Measurements from ENCODE around the gene FRMPD2.
"Not testable (repeated sequence)": the region's sequence is repeated elsewhere in the genome, so short reads cannot be mapped to it uniquely, and the experiment has no call there.

FRMPD2 gene

DNA sequence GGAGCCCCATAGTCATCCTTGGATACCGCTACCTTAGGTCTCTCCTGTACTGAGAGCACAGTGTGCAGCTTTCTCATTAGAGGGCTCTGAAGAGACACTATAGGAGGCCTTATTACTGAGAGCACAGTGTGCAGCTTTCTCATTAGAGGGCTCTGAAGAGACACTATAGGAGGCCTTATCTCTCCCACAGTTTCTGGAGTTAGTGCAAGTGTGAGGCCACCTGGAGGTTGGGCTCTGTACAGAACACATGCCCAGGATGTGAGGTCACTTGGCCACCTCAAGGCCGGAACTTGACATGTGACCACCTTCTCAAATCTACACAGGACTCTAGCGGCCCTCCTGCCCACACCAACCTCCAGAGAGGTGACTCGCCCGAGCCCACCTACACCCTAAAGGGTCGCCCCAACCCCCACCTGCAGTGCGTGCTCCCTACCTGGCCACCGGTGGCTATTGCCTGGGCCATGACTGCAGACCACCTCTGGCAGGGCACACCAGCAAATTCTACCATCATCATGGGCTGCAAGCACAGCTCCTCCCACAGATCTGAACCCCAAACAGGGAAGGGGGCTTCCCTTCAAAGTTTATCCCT is 24.6 kb downstream of the FRMPD2 start:
- no peak for DNase-seq

GRCh38 chr10:48249004-48249762 is 25.3 kb downstream of the FRMPD2 start:
- DNase-seq = no peak

GRCh38 chr10:48248462-48248861 is 26.0 kb downstream of the FRMPD2 start:
- no peak for DNase-seq

DNA sequence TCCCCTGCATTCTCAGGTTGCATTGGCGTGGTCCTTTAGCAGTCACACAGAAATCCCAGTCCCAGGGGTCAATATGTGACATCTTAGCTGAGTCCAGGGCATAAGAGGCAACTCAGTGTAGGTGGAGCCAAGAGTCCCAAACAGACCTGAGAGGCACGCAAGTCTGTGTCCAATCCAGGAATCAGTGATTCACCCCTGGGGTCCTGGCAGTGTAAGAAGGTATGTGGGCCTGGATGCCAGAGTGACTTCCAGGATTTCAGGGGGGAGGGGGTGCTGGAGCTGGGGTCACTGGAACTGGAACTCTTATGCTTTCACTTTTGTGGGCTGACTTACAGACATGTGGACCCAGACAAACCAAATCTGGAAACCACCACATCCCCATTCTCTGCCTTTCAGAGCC is 26.8 kb downstream of the FRMPD2 start:
- DNase-seq = no peak

- DNase-seq = no peak
Observed at GRCh38 chr10:48246501-48246900, 28.0 kb downstream of the FRMPD2 start.

DNA sequence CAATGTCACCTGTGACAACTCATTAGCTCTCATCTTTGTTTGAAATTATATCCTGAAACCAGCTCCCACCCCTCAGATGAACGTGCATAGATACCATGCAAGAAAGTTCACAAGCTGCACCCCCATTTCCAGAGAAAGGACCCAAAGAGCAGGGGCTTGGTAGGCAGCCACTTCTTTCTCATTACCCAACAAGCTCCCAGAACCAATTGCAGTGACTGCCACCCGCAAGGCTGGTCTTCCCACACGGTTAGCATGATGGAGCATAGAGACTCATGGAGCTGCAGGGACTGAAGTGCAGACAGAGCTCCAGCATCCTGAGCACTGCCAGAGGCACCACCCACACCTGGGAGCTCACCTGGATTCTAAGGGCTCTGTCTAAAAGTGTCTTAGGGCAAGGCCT is 28.5 kb downstream of the FRMPD2 start:
- no peak for DNase-seq

- not testable (repeated sequence) for DNase-seq
Observed at GRCh38 chr10:48243921-48244320, 30.6 kb downstream of the FRMPD2 start.

GRCh38 chr10:48243487-48243886 is 31.0 kb downstream of the FRMPD2 start:
- DNase-seq = no peak

- DNase-seq = no peak
Observed at GRCh38 chr10:48242171-48242904, 32.2 kb downstream of the FRMPD2 start.

GRCh38 chr10:48241332-48241731 is 33.2 kb downstream of the FRMPD2 start:
- DNase-seq = no peak

DNA sequence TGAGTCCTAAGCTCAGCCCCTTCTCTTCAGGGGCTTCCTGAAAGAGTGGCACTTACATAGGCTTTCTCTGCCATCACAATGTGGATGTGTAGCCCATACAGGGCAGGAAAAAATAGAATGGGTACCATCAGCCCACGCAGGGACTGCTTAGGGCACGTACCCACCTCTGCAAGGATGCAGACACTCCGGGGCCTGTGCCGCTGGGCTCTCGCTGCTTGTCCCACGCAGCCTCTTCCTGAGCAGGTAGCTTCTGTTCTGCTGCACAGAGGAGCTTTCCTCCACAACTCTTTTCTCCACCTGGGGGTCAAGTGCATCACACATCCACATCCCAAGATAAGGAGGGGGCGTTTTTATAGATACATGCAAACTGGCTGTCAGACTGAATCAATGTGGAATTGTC is 34.3 kb downstream of the FRMPD2 start:
- no peak for DNase-seq

- no peak for DNase-seq
Observed at GRCh38 chr10:48239618-48240017, 34.9 kb downstream of the FRMPD2 start.

DNA sequence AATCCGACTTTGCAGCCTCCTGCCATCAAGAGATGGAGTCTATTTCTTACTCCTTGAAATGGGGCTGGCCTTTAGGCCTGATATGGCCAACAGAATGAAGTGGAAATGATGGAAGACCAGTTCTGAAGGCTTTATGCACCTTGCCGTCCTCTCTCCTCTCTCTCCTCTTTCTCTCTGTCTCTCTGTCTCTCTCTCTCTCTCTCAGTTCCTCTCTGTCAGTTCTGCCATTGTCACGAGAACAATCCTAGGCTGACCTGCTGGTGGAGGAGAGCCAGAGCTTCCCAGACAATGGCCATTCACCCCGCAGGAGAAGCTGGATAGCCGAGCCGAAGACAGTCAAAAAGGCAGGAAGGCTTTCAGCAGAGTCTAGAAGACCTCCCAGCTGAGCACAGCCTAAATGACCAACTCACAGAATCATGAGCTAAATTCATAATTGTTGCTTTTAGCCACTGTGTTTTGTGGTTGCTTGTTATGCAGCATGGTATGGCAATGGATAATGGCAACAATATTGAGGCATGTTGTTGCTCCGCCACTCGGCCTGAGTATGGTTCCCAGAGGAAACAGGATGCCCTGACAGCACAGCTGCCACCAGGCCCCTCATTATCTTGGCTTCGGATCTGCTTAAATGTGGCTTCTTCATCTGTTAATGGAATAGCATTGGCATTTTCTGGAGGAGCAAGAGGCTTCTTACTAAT is 35.5 kb downstream of the FRMPD2 start:
- no peak for DNase-seq

DNA sequence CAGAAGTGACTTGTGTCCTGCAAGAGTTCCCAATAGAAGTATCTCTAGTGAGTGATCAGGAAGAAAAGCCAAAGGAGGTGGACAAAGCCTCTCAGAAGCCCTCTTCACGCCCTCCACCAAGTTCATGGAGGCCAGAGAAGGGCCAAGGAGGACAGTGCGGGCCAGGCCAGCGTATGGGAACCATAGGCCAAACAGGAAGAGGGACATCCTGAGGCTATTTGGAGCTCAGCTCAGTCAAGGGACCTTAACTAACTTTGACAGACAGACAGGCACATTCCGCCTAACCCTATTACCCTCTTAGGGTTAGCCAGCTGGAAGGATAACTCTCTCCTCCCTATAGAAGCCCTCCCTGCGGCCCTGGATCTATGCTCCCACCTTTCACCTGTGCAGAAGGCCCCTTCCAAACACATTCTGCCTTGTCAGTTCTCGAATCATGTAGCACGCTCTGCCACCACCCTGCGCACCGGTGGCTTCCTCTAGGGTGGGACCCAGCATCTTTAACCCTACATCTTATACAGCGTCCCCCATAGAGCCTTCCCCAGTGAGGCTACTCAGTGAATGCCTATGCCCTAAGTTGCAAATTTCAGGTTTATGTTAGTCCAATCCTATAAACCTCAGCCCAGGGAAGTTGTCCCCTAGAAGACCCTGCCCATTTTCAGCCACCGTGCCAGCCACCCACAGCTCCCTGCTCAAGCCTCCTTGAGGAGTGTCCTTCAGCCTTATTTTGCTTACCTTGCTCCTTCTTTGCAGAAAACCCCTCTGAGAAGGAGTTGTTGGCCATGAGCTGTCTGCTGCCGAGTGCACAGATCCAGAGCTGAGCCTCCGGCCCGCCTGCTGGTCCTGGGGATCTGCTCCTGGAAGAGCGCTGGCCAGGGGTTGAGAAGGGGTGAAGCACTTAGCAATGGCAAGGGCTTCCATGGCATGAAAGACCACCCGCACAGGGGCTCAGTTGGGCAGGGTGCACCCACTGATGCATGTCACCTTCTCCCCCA is 36.9 kb downstream of the FRMPD2 start:
- no peak for DNase-seq

DNA sequence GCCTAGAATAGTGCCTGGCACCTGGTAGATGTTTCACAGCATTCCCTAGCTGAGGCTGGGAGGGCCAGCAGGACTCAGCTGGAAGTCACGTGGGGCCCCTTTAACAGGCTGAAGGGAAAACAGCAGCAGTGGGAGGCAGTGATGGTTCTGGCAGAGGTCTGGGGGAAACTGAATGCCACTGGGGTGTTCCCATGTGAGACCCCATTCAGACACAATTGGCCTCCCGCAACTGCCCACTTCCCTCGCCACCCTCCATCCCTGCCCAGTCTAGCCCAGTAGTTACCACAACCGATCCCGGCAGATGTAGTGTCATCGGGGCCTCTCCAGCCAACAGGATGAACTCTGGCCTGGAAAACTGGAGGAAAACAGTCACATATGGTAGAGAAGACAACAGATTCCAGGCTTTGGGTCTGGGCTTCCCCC is 38.3 kb downstream of the FRMPD2 start:
- no peak for DNase-seq

GRCh38 chr10:48235501-48235900 is 39.0 kb downstream of the FRMPD2 start:
- DNase-seq = no peak

- no peak for DNase-seq
Observed at GRCh38 chr10:48234787-48235186, 39.7 kb downstream of the FRMPD2 start.

DNA sequence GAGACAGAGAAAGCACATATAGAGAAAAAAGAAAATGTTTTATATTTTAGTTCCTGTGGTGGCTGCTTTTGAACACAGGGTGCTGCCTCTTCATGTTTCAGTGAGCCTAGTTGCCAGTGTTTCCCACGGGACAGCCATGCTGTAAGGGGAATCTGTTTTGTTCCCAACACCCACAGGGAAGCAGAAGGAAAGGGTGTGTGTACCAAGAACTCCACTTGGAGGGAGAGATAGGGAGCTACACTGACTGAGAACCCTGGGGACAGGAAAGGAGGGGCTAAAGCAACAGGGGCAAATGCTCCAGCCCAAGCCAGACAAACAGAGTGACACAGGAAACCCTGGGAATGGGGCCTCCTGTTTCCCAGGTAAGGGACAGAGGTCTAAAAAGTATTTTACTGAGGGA is 40.2 kb downstream of the FRMPD2 start:
- no peak for DNase-seq

GRCh38 chr10:48233559-48234005 is 40.9 kb downstream of the FRMPD2 start:
- DNase-seq = no peak

- DNase-seq = no peak
Observed at GRCh38 chr10:48232717-48233447, 41.6 kb downstream of the FRMPD2 start.

GRCh38 chr10:48231699-48232315 is 42.7 kb downstream of the FRMPD2 start:
- no peak for DNase-seq

All from activated gamma-delta T cell (primary cell).